Mucosa of rectum (tissue), 2 donors: ENCODE results near the gene RTP5.

Experiments used
- H3K27ac ChIP-seq, 2 donors: one replicate each; pipeline ENCODE4 v1.7.0; 2013; ENCODE audit warnings: inconsistent platforms in 2 of 2, low read depth in 2 of 2, low read length in 2 of 2
- H3K27me3 ChIP-seq, 2 donors: one replicate each; pipeline ENCODE4 v1.7.0; 2013; ENCODE audit warnings: low read length in 2 of 2; ENCODE audit not compliant: control insufficient read depth in 2 of 2, insufficient read depth in 2 of 2
- H3K36me3 ChIP-seq, 2 donors: one replicate each; pipeline ENCODE4 v1.7.0; 2013; ENCODE audit warnings: low read length in 2 of 2; ENCODE audit not compliant: control insufficient read depth in 2 of 2, insufficient read depth in 2 of 2
- H3K4me1 ChIP-seq, 2 donors: one replicate each; pipeline ENCODE4 v1.7.0; 2013; ENCODE audit warnings: low read length in 2 of 2, mild to moderate bottlenecking in 1 of 2; ENCODE audit not compliant: control insufficient read depth in 2 of 2, insufficient read depth in 2 of 2
- H3K4me3 ChIP-seq, 2 donors: one replicate each; pipeline ENCODE4 v1.7.0; 2013; ENCODE audit warnings: low read length in 2 of 2
- H3K9ac ChIP-seq, 2 donors: one replicate each; pipeline ENCODE4 v1.7.0; 2013; ENCODE audit warnings: low read length in 2 of 2, low read depth in 1 of 2, mild to moderate bottlenecking in 1 of 2
- H3K9me3 ChIP-seq, 2 donors: one replicate each; pipeline ENCODE4 v1.7.0; 2013; ENCODE audit warnings: low read length in 2 of 2; ENCODE audit not compliant: control insufficient read depth in 2 of 2
- donor health status: healthy.
- donor health status: Normal muscosa, but diverticular disease.

The RTP5 gene

DNA sequence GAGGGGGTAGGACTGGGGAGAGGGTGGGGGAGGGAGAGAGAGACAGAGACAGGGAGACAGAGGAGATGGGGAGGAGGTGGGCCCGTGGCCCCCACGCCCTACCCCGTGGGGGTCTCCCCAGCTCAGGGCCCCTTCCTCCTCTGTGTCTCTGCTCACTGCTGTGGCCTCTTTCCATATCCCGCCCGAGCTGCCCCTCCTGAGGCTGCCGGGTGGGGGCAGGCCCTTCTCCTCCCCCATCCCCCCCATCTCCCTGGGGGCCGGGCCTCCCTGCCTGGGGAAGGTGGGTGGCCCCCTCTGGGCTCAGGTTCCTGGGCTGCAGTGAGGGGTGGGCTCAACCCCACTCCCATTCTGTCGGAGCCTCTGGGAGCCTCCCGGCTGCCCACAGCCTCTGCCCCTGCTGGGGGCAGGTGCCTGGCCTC is 10.5 kb upstream of the RTP5 start:
- Histone ChIP-seq H3K27me3 (peaks cover 3 to 9% of the 10 kb centered on the region in 2 donors), H3K9ac (peak overlapping the region in 1 of 2 donors; percentile 57), H3K36me3 (no peaks in the 10 kb centered on the region), H3K4me3 (peak overlapping the region in 1 of 2 donors; percentile 41), H3K27ac (peak overlapping the region; percentile 61 to 70), H3K9me3 (no peaks in the 10 kb centered on the region), H3K4me1 (peaks cover 8 to 11% of the 10 kb centered on the region in 2 donors)

DNA sequence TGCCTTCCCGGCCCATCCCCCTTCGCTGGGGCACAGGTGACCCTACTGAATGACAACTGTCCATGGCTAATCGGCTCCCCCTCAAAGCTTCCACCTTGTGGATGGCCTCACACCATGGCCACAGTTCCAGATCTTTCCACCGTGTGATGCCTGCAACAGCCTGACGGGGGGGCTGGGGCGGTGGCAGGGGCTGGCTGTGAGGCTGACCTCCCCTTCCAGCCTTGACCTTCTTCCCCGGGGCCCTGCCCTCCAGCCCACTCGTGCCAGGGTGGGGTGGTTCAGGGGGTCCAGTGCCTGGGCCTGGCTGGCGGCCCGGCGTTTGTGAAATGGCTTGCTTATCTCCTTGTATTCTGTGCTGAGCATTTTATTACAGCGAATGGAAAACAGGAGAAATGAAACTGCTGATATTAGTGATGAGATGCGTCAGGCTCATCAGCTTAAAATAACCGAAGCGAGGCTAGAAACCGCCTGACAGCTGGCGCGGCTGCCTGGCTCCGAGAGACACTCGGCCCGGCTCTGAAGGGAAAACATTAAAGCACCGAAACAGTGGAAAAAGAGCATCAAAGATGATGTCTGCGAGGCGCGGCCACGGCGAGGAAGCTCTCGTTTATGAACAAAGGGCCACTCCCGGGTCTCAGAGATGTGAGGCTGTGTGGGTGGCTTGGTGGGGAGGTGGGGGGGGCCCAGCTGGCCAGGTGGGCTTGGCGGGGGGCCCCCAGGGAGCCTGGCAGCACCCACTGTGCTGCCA is 9.9 kb upstream of the RTP5 start:
- H3K4me3 ChIP-seq, result peak overlapping the region in 1 of 2 donors; percentile 41
- peaks cover 9 to 14% of the 10 kb centered on the region in 2 donors for H3K27me3 ChIP-seq
- peak overlapping the region in 1 of 2 donors; percentile 57 for H3K9ac ChIP-seq
- H3K4me1 ChIP-seq, result peaks cover 8 to 11% of the 10 kb centered on the region in 2 donors
- no peaks in the 10 kb centered on the region for H3K9me3 ChIP-seq
- H3K27ac ChIP-seq, result peak overlapping the region; percentile 61 to 70
- H3K36me3 ChIP-seq, result no peaks in the 10 kb centered on the region

DNA sequence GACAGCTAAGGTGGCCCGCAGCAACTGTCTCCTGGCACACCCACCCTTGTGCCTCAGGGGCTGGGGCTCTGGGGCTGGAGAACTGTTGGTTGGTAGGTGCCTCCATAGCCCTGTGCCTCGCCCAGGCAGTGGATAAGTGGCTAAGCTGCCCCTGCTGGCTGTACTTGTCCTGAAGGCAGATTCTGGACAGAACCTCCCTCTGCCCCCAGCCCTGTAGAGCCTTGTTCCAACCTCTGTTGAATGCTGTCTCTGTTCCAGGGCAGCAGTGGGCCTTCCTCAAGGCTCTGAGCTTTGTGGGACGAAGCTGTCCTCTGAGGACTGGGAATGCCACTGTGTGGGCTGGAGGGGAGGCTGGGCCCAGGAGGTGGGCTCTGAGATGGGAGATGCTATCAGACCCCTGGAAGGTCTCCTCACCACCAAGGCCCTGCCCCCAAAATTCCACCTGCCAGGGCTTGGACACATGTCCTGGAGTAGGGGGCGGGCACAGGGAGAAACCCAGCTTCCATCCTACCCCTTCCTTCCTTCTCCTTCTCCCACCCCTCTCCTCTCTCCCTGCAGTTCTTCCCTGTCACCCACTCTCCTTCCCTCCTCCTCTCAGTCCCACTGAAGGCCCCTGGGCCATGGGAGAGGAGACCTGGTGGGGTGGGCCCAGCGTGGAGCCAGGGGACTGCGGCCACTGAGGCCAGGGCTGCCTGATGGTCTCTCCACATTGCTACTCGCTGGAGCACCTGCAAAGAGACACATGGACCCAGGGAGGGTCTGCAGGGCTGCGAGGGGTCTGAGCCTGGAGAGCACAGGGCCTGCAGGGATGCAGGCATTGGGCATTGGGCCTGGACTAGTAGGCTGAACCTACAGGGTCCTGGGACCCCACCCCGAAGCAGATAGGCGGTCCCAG is 9.1 kb upstream of the RTP5 start:
- H3K27me3 ChIP-seq, result peaks cover 15 to 22% of the 10 kb centered on the region in 2 donors
- H3K27ac ChIP-seq, result peak overlapping the region; percentile 61 to 70
- H3K9me3 ChIP-seq, result no peaks in the 10 kb centered on the region
- peaks cover 8 to 11% of the 10 kb centered on the region in 2 donors for H3K4me1 ChIP-seq
- H3K4me3 ChIP-seq, result no peak overlapping the region
- no peaks in the 10 kb centered on the region for H3K36me3 ChIP-seq
- peak overlapping the region in 1 of 2 donors; percentile 57 for H3K9ac ChIP-seq

DNA sequence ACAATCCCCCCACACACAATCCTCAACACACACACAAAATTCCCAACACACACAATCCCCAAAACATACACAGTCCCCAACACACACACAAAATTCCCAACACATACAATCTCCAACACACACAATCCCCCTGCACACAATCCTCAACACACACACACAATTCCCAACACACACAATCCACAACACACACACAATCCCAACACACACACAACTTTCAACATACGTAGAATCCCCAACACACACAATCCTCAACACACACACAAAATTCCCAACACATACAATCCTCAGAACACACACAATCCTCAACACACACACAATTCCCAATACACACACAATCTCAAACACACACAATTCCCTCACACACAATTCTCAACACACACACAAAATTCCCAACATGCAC is 8.3 kb upstream of the RTP5 start:
- H3K27me3 ChIP-seq, result peaks cover 19 to 28% of the 10 kb centered on the region in 2 donors

DNA sequence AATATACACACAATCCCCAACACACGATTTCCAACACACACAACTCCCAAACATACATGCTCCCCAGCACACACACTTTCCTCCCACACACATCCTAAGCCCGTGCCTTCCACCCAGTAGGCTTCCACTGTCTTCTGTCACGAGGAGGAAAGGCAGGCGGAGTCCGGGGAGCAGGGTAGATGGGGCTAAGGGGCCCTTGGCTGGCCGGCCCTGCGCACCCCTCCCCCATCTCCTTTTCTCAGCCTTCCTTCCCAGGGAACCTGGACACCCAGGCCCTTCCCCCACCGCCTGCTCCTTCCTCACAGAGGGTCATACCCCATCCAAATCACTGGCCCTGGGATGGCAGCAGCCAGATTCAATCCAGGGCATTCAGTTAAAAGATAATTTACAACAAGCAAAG is 7.4 kb upstream of the RTP5 start:
- Histone ChIP-seq H3K4me3 (no peak overlapping the region), H3K9me3 (no peaks in the 10 kb centered on the region), H3K27me3 (peaks cover 19 to 29% of the 10 kb centered on the region in 2 donors), H3K36me3 (no peaks in the 10 kb centered on the region), H3K9ac (no peak overlapping the region), H3K27ac (no peak overlapping the region), H3K4me1 (peaks cover 8 to 11% of the 10 kb centered on the region in 2 donors)

More for the DNA sequence above, 8.3 kb upstream of the RTP5 start:
- Histone ChIP-seq H3K4me3 (no peak overlapping the region), H3K9me3 (no peaks in the 10 kb centered on the region), H3K4me1 (peaks cover 8 to 11% of the 10 kb centered on the region in 2 donors), H3K36me3 (no peaks in the 10 kb centered on the region), H3K27ac (no peak overlapping the region), H3K9ac (no peak overlapping the region)

DNA sequence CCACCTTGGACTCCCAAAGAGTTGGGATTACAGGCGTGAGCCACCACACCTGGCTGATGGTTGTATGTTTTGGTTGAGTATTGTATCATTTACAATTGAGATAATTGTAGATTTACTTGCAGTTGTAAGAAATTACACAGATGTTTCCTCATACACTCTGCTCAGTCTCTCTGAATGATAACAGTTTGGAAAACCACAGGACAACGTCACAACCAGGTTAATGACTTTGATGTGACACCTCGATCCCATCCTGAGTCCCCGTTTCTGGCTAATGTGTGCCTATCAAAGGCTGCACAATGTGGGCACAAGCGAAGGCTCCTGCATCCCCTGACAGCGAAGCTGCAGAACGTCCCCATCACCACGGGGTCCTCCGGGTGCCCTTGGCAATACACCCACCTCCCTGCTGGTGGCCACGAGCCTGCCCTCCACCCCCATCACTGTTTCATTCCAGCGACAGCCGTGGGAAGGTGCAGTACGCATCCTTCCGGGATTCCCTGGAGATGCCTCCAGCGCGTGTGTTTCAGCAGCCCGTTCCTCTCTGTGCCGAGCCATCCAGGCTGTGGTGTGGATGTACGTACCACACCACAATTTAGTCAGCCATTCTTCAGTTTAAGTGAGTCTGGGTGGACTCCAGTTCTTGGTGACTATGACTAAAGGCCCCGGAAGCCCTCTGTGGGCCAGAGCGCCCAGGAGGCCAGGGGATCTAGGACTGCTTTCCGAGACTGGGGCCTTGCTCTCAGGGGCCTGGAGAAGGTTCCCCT is 6.6 kb upstream of the RTP5 start:
- no peak overlapping the region for H3K4me3 ChIP-seq
- peaks cover 19 to 34% of the 10 kb centered on the region in 2 donors for H3K27me3 ChIP-seq

DNA sequence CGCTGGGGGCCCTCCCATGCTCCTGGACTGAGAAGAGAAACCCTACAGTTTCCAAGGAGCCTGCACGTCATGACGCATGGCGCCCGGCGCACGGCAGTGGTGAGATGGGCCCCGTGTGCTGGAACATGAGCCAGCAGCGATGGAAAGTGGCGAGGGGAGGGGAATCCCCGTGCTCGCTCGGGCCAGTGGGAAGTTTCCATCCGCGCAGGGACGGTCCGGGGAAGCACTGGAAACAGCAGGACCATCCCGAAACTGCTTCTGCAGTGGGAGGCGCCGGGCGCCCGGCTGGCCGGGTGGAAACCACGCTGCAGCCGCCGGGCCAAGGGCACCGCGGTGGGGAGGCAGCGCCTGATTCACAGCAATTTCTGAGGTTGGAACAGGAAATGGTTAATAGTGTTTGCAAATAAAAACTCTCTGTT is 6.0 kb upstream of the RTP5 start:
- Histone ChIP-seq H3K27me3 (peaks cover 19 to 40% of the 10 kb centered on the region in 2 donors), H3K27ac (peak overlapping the region in 1 of 2 donors; percentile 43), H3K4me3 (no peak overlapping the region)

More for the DNA sequence above, 6.6 kb upstream of the RTP5 start:
- H3K9me3 ChIP-seq, result no peaks in the 10 kb centered on the region
- no peaks in the 10 kb centered on the region for H3K36me3 ChIP-seq
- H3K27ac ChIP-seq, result peak overlapping the region in 1 of 2 donors; percentile 43
- H3K4me1 ChIP-seq, result peaks cover 8 to 11% of the 10 kb centered on the region in 2 donors
- no peak overlapping the region for H3K9ac ChIP-seq

DNA sequence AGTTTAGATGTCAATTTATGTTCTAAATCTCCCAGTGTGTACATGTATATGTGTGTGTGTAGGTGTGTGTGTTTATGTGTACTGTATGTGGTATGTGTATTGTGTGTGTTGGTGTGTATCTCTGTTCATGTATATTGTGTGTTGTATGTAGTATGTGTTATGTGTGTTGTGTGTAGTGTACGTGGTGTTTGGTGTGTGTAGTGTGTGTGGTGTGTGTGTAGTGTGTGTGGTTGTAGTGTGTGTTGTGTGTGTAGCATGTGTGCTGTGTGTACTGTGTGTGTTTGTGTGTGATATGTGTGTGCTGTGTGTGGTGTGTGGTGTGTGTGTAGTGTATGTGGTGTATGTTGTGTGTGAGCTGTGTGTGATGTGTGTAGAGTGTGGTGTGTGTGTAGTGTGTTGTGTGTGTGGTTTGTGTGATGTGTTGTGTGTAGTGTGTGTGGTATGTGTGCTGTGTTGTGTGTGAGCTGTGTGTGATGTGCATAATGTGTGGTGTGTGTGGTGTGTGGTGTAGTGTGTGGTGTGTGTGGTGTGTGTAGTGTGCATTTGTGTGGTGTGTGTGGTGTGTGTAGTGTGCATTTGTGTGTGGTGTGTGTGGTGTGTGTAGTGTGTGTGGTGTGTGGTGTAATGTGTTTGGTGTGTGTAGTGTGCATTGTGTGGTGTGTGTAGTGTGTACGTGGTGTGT is 5.2 kb upstream of the RTP5 start:
- Histone ChIP-seq H3K9ac (no peak overlapping the region), H3K27ac (no peak overlapping the region)

More for the DNA sequence above, 6.0 kb upstream of the RTP5 start:
- Histone ChIP-seq H3K9ac (no peak overlapping the region), H3K9me3 (no peaks in the 10 kb centered on the region), H3K36me3 (no peaks in the 10 kb centered on the region), H3K4me1 (peaks cover 8 to 11% of the 10 kb centered on the region in 2 donors)

DNA sequence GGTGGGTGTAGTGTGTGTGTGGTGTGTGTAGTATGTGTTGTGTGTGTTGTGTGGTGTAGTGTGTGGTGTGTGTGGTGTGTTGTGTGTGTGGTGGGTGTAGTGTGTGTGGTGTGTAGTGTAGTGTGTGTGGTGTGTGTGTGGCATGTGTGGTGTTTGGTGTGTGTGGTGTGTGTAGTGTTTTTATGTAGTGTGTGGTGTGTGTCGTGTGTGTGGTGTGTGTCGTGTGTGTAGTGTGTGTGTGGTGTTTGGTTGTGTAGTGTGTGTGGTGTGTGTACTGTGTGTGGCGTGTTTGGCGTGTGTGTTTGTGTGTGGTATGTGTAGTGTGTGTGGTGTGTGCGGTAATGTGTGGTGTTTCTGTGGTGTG is 4.7 kb upstream of the RTP5 start:
- peaks cover 19 to 42% of the 10 kb centered on the region in 2 donors for H3K27me3 ChIP-seq
- H3K4me1 ChIP-seq, result peaks cover 2 to 3% of the 10 kb centered on the region in 2 donors
- no peaks in the 10 kb centered on the region for H3K36me3 ChIP-seq
- no peak overlapping the region for H3K27ac ChIP-seq
- H3K4me3 ChIP-seq, result no peak overlapping the region
- no peak overlapping the region for H3K9ac ChIP-seq
- no peaks in the 10 kb centered on the region for H3K9me3 ChIP-seq

More for the DNA sequence above, 5.2 kb upstream of the RTP5 start:
- H3K4me3 ChIP-seq, result no peak overlapping the region
- H3K27me3 ChIP-seq, result peaks cover 19 to 42% of the 10 kb centered on the region in 2 donors
- H3K36me3 ChIP-seq, result no peaks in the 10 kb centered on the region
- no peaks in the 10 kb centered on the region for H3K9me3 ChIP-seq
- peaks cover 4 to 8% of the 10 kb centered on the region in 2 donors for H3K4me1 ChIP-seq
